Activated gamma-delta T cell treated with Interleukin-2 at 50 U/mL for 16 hours (primary cell): ENCODE data around the gene SH2D6.
A peak's percentile ranks its signal among the peaks of the same experiment; 100 is the strongest.
"Not testable (repeated sequence)": the region's sequence is repeated elsewhere in the genome, so short reads cannot be mapped to it uniquely, and the experiment has no call there.

Experiments
- DNase-seq: peaks from one replicate; pipeline ENCODE4 v3.0.0-alpha.2; 2020

The SH2D6 gene

DNA sequence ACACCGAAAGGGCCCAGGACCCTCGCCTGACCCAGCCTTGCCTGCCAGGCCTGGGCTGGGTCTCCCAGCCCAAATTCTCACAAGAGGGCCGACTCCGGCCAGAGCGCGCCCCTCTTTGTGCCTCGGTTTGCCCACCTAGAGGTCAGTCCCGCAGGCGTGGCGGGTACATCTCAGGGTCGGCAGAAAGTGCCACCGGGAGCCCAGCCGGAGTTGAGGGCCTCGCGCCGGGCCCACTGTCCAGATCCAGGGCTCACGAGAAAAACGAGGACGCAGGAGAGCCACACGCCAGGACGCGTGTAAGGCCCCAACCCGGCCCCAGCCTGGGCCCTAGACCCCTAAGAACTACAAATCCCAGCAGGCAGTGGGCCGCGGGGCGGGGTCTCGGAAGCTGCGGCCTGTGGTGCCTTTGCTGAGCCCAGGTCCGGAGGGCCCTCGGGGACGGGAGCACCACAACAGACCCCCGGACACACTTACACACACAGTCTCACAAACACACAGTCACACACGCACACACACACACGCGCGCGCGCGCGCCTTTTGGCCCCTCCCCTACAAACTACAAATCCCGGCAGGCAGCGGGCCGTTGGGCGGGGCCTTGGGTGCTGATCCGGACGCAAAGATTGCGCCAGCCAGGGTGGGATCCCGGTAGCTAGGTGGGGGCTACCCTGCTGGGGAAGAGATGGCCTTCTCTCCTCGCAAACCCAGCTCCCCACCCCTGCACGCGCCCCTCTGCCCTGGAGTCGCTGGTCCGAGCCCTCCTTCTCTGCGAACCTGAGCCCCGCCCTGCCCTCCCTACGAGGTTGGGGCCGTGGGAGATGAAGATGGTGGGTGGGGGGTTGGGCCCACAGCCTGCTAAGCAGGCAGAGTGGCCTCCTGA is at the start of gene SH2D6:
Gene SH2D6, plus strand, starts transcription at position 583 of the 877 bp plus-strand sequence. CDS start 10,752 bp downstream, outside the sequence.
- peak; percentile 83 for DNase-seq

DNA sequence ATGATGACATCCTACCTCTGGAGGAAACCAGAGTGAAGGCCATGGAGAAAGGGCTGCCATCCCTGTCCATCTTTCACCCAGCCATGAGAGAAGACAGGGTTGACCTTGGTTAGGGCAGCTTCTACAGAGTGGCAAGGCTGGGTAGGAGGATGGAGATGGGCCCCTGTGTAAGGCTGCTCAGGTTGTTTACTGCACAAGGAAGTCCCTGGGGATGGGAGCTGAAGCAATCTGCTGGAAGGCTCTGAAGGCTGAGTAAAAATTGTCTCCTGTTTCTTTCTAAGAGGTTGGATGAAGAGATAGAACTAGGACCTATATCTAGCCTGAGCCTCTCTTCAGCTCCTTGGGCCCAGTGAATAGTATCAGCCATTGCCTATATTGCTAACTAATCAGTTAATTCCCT is 49.6 kb upstream of the SH2D6 start:
- no peak for DNase-seq

DNA sequence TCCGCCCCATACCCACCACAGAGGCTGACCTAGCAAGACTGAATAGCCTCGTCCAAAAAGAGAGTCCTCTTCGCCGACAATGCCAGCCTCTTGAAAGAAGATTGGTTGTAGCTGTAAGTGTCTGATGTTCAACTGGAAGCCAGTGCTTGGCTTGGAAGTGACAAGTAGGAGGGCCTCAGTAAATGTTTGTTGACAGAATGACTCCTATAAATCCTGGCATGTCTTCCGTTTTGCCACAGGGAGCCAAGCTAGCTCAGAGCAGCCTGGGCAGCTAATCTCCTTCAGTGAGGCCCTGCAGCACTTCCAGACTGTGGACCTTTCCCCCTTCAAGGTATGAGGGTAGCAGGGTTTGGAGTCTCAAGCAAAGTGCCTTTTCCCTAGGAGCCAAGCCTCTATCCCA is 49.0 kb upstream of the SH2D6 start:
- DNase-seq = no peak

DNA sequence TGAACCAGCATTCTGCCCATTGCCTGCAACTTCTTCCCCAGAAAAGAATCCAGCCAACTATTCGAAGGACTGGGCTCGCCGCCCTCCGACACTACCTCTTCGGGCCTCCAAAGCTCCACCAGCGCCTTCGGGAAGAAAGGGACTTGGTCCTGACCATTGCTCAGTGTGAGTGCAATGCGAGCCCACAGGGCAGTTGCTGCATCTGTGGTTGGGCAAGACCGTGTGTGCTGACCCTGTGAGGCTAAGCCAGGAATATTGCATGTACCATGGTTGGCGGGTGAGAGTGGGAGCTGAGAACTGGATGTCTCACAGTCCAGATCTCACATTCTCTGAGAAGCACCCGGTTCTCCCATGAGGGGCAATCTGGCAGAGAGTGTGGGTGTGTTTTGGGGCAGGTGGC is 47.5 kb upstream of the SH2D6 start:
- no peak for DNase-seq

DNA sequence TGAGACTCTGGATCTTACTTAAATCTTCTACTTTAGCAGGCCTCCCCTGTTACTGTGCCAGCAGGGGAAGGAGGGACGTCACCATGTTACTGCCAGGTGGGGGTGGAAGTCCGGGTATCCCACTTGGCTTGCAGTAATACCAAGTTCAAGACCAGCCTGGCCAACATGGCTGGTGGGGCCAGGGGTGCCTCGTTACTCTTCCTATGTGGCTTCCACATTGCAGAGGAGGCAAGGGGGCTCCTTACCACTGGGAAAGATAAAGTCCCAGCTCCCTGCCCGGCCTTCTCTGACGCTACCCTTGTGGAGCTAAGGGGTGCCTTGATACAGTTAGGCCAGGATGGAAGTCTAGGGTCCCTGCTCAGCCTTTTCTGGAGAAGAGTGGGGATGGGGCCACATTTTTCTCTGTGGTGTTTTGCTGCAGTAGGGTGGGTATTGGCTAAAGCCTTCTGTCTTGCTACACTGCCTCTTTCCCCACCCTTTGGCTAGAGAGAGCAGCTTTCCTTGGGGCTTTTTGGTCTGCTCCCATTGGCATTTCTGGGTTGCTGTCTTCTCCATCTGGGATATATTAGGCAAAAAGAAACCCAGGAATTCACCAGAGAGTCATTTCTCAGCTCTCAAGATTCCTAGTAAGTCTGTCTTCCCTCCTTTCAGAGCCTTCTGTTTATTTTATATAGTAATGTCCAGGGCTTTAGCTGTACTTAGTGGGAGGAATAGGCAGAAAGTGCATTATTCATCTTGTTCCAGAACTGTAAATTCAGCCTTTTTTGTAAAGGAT is 42.0 kb upstream of the SH2D6 start:
- DNase-seq = no peak

DNA sequence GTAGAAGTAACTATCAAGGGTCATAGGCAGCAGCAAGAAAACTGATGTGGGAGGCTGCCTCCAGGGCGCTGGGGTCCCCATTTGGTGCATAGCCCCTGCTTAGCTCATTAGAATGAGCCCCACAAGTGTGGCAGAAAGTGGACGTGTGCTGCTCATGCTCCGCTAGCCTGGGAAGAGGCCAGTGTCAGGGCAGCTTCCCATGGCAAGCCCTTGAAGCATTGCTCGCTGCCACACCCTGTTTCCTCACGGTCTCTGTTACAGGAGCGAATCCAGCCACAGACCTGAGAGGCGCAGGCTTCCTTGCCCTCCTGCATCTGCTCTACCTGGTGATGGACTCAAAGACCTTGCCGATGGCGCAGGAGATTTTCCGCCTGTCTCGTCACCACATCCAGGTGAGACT is 41.4 kb upstream of the SH2D6 start:
- no peak for DNase-seq

DNA sequence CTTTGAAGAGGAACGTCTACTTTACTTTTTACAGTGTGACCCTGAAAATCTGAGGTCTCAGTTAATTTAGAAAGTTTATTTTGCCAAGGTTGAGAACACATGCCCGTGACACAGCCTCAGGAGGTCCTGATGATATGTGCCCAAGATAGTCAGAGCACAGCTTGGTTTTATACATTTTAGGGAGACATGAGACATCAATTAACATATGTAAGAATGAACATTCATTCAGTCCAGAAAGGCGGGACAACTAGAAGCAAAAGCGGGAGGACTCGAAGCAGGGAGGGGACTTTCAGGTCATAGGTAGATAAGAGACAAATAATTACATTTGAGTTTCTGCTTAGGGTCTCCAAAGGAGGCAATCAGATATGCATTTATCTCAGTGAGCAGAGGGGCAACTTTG is 40.3 kb upstream of the SH2D6 start:
- DNase-seq = no peak

DNA sequence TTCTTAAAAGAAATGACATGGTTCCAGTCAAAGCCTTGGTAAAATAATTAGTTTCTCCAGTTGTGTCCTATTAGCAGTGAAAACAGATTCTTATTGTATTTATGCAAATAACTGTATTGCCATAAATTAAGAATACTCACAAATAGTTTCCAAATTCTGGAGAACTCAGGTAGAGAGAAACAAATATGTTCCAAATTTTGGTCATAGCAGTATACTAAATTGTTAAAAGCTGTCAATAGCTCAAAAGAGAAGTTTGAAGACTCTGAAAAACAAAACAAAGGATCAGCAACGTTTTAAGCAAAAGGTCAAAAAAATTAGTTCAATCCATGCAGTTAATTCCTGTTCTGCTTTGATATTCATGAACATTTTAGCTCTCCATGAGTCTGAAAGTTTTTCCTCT is 38.5 kb upstream of the SH2D6 start:
- DNase-seq = no peak

DNA sequence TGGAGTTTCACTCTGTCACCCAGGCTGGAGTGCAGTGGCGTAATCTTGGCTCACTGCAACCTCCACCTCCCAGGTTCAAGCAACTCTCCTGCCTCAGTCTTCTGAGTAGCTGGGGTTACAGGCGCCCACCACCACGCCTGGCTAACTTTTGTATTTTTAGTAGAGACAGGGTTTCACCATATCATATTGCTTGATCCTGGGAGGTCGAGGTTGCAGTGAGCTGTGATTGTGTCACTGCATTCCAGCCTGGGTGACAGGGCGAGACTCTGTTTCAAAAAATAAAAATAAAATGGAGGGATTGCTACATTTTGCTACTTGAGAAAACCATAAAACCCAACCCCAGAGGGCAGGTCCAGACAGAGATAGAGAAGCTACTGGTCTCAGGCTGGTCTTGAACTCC is 35.4 kb upstream of the SH2D6 start:
- DNase-seq = not testable (repeated sequence)

DNA sequence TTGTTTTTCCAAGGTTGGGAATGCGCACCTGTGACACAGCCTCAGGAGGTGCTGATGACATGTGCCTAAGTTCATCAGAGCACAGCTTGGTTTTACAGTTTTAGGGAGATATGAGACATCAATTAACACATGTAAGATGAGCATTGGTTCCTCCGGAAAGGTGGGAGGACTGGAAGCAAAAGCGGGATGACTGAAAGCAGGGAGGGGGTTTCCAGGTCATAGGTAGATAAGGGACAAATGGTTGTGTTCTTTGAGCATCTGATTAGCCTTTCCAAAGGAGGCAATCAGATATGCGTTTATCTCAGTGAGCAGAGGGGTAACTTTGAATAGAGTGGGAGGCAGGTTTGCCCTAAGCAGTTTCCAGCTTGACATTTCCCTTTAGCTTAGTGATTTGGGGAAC is 34.7 kb upstream of the SH2D6 start:
- no peak for DNase-seq

DNA sequence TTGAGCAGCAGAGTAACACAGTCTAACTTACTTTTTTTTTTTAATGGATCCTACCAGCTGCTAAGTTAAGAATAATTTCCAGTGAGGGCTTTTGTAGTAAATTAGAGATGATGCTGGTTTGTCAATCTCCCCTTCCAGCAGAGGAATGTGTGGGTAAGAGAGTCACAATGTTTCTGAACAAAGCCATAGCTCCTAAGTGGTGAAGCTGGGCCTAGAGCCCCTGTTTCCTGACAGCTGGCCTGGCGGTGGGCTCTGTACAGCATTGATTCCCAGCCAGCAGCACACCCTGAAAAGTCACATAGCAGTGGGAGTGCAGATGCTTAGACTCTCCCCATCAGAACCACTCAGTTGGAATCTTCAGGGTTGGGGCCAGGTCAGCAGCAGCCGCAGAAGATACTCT is 32.8 kb upstream of the SH2D6 start:
- no peak for DNase-seq

DNA sequence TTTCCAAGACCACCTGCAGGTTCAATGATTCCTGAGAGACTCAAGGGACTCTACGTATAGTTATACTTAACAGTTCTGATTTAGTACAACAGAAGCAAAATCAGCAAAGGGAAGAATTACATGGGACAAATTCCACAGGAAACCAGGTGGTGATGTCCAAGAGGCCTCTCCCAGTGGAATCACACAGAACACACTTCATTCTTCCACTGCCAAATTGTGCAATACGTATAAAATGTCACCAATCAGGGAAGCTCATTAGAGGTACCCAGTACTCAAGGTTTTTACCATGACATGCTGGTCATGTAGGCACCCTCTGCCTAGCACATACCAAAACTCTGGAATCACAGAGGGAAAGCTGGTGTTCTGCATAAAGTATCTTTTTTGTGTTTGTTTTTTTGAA is 30.8 kb upstream of the SH2D6 start:
- DNase-seq = no peak

DNA sequence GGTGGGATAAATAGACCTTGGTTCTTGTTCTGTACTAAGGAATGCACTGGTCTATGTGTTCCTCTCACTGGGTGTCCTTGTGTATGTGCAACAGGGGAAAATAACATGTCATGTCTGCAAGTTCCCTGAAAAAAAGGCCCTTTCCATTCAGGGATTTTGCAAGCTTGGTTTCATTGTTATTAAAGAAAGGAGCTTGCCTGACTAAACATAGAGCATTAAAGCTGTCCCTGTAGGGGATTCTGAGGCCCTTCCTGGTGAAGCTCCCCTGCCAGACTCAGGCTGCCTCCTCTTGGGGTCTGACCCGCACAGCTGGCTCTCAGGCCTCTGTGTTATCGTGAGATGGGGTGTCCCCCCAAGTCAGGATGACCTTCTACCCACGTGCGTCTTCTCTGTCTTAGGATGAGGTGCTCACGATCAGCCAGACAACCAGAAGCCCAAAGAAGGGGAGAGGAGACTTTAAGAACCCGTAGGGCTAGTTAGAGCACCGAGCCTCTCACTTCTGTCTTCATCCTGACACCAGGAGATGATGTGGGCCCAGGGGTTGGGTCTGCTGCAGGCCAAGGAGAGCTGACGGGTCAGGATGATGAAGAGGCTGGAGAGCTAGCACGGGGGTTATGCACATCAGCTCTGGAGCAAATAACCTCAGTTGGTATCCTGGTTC is 29.5 kb upstream of the SH2D6 start:
- DNase-seq = no peak

DNA sequence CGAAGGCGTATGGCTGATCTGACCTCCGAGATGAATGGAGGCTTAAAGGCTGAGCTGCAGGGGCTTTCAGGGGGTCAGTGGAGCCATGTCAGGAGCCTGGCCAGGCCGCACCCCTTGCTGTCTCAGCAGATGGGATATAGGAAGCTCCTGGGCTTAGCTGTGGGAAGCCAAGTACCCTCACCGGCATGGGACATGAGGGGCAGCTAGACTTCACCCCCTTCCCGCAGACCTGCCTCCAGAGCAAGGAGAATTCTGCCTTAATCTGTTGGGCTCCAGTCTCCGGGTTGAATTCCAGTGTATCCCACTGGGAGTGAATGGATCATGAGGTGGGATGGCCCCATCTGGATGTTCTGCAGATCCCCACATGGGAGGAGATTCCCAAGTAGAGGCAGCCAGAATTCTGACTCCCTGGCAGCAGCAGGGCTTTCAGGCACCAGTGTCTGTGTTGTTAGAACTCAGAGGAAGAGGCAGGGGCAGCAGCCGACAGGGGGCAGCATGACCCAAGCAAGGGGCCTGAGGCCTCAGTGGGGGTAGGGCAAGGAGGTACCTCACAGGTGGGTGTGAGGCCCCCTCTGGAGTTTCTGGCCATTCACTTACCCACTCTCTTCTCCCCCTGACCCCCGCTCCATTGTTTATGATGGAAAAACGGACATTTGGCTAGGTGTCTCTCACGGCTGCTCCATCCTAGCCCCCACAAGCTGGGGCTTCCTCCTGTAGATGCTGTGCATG is 27.4 kb upstream of the SH2D6 start:
- DNase-seq = peak; percentile 77

DNA sequence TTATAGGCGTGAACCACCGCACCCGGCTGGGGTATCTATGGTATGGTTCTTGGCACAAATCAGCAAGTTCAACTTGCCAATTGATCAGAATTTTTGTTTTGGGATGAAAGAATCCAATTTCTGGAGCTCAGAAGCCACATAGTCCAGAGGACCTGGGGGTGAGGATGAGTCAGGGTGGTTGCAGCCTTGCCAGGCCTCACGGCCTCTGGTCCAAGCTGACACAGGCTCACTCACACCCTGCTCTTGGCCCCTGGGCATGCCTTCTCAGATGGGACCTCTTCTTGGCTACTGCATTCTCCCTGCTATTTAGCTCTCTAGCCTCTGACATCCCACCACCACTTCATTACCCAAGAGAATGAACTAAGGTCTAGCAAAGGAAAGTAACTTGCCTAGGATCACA is 24.7 kb upstream of the SH2D6 start:
- DNase-seq = no peak

DNA sequence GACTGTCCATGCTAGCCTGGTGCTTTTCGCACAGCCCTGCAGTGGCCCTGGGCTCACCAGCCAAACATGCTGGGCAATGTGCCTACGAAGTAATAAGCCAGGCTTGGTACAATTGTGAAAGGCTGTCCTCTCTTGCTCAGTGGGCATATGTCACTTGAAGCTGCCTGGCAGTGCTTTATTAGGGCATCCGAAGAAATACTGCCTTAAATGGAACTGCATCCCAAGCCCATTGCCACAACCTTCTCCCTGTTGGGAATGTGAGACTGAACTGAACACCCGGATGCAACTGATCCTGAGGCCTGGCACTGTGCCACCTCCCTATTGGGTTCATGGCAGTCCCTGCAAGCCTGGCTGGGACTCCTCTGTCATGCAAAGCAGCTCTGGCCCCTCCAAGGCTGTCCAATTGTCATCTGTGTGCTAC is 24.2 kb upstream of the SH2D6 start:
- DNase-seq = no peak

DNA sequence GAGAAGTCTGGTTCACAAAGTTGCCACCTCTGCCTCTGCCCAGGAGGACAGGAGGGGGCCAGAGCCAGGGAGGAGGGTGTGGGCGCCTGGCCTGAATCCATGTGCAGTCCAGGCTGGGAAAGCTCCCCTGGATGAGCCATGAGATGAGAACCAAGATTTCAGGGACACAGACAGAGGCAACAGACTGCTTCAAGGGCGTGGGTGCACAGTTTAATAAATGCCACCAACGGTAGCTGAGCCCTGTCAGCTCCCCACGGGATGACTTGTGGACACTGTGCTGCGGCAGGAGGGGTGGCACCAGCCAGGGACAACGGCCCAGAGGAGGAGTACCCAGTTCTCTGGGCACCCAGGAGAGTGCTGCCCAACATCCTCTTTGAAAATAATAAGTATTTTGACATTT is 23.5 kb upstream of the SH2D6 start:
- no peak for DNase-seq

DNA sequence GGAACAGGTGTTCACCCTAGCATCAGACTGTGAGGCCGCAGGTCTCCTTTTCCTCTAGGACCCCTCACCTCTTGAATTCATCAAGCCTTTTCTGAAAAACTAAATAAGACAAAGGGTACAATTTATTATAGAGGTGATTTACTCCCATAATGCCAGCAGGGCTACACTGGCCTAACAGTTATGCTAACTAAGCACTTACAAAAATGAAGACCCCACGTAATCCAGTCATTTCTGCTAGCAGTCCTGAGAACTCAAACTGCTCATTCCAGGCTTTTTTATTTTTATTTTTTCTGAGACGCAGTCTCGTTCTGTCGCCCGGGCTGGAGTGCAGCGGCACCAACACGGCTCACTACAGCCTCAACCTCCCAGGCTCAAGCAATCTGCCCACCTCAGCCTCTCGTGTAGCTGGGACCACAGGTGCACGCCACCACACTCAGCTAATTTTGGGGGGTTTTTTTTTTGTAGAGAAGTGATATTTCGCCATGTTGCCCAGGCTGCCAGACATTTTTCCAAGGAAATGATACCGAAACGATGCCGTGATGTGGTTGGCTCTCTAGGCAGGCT is 22.5 kb upstream of the SH2D6 start:
- DNase-seq = no peak

DNA sequence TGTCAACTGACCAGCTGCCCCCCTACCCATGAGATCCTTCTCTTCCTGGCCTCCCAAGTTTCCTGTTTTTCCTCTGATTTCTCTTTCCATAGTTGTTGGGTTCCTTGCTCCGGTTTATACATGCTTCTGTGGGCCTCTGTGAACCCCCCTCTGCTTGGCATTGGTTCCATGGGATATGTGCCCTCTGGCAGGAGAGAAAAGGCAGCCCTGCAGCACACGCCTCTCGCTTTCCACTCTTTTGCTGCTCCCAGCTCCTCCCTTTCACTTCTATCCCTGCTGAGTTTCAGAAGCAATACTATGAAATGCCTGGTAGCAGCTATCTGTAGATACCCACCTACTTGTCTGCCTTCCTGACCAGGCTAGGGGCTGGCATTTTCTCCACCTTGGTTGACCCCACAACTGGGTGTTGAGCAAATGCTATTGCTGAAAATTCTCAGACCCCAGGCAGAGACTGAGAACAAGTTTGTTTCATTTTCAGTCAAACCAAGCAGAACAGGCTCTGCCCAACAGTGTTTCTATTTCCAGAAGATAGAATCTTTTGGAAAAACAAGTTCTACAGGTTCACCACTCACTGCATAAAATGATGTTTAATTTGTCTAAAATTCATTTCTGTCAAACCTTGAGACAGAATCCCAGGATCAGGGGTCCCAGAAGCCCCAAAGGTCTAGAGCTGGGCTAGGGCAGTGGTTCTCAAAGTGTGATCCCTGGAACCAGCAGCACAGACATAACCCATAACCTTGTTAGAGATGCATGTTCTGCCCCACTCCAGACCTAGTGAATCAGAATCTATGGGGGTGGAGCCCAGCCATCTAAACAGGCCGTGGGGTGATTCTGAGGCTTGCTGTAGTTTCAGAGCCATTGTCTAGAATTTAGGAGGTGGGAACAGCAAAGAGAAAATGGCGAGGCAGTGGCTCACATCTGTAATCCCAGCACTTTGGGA is 21.7 kb upstream of the SH2D6 start:
- no peak for DNase-seq

DNA sequence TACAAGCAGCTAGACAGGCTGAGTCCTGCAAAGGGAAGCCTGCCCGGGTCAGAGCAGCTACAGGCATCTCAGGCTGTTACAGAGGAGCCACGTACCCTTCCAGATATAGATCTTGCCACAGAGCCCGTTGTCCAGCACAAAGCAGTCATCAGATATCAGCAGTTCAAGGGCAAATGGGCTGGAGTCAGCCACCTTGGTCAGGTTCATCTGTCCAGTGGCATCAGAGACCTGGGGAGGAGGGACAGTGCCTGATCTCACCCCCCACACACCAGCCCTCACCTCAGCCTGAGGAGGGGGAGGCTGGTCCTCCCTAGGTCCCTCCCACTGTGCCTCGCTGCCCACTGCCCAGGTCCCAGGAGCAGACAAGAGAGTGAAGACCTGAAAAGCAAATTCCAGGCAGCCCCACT is 20.6 kb upstream of the SH2D6 start:
- DNase-seq = no peak

DNA sequence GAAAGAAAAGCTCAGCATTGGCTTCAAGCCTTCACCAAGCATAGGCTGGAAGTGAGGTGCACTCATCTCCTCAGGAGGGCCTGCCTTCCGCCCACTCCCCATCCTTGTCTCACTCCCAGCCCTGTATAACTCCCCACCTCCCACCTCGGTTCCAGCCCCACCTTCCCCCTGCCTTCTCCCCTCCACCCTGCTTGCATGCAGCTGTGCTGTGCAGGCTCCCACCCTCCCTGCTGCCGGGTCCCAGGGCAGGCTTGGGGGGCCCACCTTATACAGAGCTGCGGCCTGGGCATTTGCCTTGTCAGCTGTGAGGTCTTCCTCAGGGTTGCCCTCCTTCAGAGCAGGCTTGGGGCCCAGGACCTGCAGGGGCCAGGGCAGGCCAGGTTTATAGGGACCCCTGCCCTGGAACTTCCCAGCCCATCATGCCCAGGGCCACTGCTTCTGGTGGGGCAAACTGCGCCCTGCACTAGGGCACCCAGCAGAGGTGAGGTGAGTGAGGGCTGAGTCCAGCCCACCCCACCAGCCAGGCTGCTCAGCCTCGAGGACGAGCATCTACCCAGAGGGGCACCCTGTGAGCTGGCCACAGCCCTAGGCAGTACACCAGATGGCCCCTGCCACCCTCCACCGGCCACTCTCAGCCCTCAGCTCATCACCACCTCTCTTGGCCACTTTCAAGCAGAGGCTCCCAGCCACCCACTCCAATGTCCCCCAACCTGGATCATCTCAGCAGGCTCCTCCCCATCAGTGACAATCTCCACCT is 19.9 kb upstream of the SH2D6 start:
- no peak for DNase-seq
